ENCODE data around the gene PRKAR2B.
"Not testable (repeated sequence)": the region's sequence is repeated elsewhere in the genome, so short reads cannot be mapped to it uniquely, and the experiment has no call there.

The PRKAR2B gene

GRCh38 chr7:107150375-107151073 lies 106.0 kb downstream of the PRKAR2B start:
- DNase-seq (ENCODE audit: insufficient read length, low spot score) (peak; percentile 15), FAIRE-seq (no peak)

- no peak for FAIRE-seq
- no peak for DNase-seq (ENCODE audit: insufficient read length, low spot score)
Measured at GRCh38 chr7:107151538-107151937, 107.0 kb downstream of the PRKAR2B start.

GRCh38 chr7:107152011-107152410 lies 107.5 kb downstream of the PRKAR2B start:
- FAIRE-seq (no peak), DNase-seq (ENCODE audit: insufficient read length, low spot score) (no peak)

- no peak for DNase-seq (ENCODE audit: insufficient read length, low spot score)
- FAIRE-seq, result no peak
Measured at GRCh38 chr7:107154826-107155225, 110.3 kb downstream of the PRKAR2B start.

- not testable (repeated sequence) for FAIRE-seq; DNase-seq (ENCODE audit: insufficient read length, low spot score)
Measured at GRCh38 chr7:107155726-107156125, 111.2 kb downstream of the PRKAR2B start.

- no peak for DNase-seq (ENCODE audit: insufficient read length, low spot score)
- FAIRE-seq, result no peak
Measured at GRCh38 chr7:107157091-107157490, 112.6 kb downstream of the PRKAR2B start.

GRCh38 chr7:107158028-107158427 lies 113.5 kb downstream of the PRKAR2B start:
- FAIRE-seq (no peak), DNase-seq (ENCODE audit: insufficient read length, low spot score) (no peak)

GRCh38 chr7:107160389-107160788 lies 115.9 kb downstream of the PRKAR2B start:
- FAIRE-seq, result no peak

GRCh38 chr7:107161415-107161814 lies 116.9 kb downstream of the PRKAR2B start:
- FAIRE-seq (no peak), DNase-seq (ENCODE audit: insufficient read length, low spot score) (no peak)

More at GRCh38 chr7:107160389-107160788, 115.9 kb downstream of the PRKAR2B start:
- DNase-seq (ENCODE audit: insufficient read length, low spot score), result no peak

GRCh38 chr7:107162475-107162874 lies 118.0 kb downstream of the PRKAR2B start:
- FAIRE-seq (no peak), DNase-seq (ENCODE audit: insufficient read length, low spot score) (no peak)

- DNase-seq (ENCODE audit: insufficient read length, low spot score) (no peak), FAIRE-seq (no peak)
Measured at GRCh38 chr7:107164092-107164491, 119.6 kb downstream of the PRKAR2B start.

- DNase-seq (ENCODE audit: insufficient read length, low spot score) (no peak), FAIRE-seq (no peak)
Measured at GRCh38 chr7:107165341-107165740, 120.8 kb downstream of the PRKAR2B start.

GRCh38 chr7:107166736-107167426 lies 122.4 kb downstream of the PRKAR2B start:
- no peak for DNase-seq (ENCODE audit: insufficient read length, low spot score)
- no peak for FAIRE-seq

GRCh38 chr7:107167483-107168232 lies 123.2 kb downstream of the PRKAR2B start:
- FAIRE-seq (no peak), DNase-seq (ENCODE audit: insufficient read length, low spot score) (peak; percentile 56)

- FAIRE-seq (peak; percentile 38), DNase-seq (ENCODE audit: insufficient read length, low spot score) (peak; percentile 93)
Measured at GRCh38 chr7:107168233-107169119, 124.0 kb downstream of the PRKAR2B start, which contains the start of gene HBP1. Gene HBP1 (plus strand): TSS chr7:107169003. CDS start chr7:107179894, 10,891 bp downstream.

- FAIRE-seq (peak; percentile 28), DNase-seq (ENCODE audit: insufficient read length, low spot score) (peak; percentile 84)
Measured at GRCh38 chr7:107169120-107170050, 124.9 kb downstream of the PRKAR2B start.

- no peak for DNase-seq (ENCODE audit: insufficient read length, low spot score)
- no peak for FAIRE-seq
Measured at GRCh38 chr7:107170051-107170915, 125.8 kb downstream of the PRKAR2B start.

GRCh38 chr7:107171496-107171895 lies 127.0 kb downstream of the PRKAR2B start:
- no peak for FAIRE-seq

More at GRCh38 chr7:107171496-107171895, 127.0 kb downstream of the PRKAR2B start:
- DNase-seq (ENCODE audit: insufficient read length, low spot score), result no peak

All from HTR-8/SVneo (cell line).